Heart right ventricle (tissue), 16 donors: ENCODE results near the gene VASP. TPM values are rescaled to one million over a fixed set of nuclear protein-coding genes. Genes with fewer than 3 reads are reported as not detected.
A peak's percentile ranks its signal among the peaks of the same experiment; 100 is the strongest.

ENCODE experiments used
- ATAC-seq, 8 donors: fragments of 200-7000 bp; cut with Tn5 transposase; one replicate each; pipeline ENCODE4 v1.9.1; 2020; ENCODE audit warnings: mild to moderate bottlenecking in 8 of 8, moderate library complexity in 8 of 8, moderate number of reproducible peaks in 1 of 8
- DNase-seq, 2 donors: peaks; one replicate each; pipeline ENCODE4 v3.0.0-alpha.2; 2020
- H3K27ac ChIP-seq, 10 donors: fragments of 200-600 bp; sonication (generic) in 2 of 10; one replicate each; pipeline versions ENCODE4 v1.5.0 to v1.8.0; 2020 to 2022; ENCODE audit warnings: mild to moderate bottlenecking in 3 of 10
- H3K27me3 ChIP-seq, 7 donors: fragments of 200-600 bp; one replicate each; pipeline ENCODE4 v1.8.0; 2021 to 2022; ENCODE audit warnings: mild to moderate bottlenecking in 2 of 7
- H3K36me3 ChIP-seq, 9 donors: fragments of 200-600 bp; sonication (generic) in 1 of 9; one replicate each; pipeline versions ENCODE4 v1.5.0 to v1.8.0; 2020 to 2022; ENCODE audit warnings: mild to moderate bottlenecking in 2 of 9
- H3K4me1 ChIP-seq, 9 donors: fragments of 200-600 bp; sonication (generic) in 1 of 9; one replicate each; pipeline versions ENCODE4 v1.5.0 to v1.8.0; 2020 to 2022; ENCODE audit warnings: mild to moderate bottlenecking in 4 of 9
- H3K4me3 ChIP-seq, 10 donors: fragments of 200-600 bp; sonication (generic) in 2 of 10; one replicate each; pipeline versions ENCODE4 v1.5.0 to v1.8.0; 2020 to 2022; ENCODE audit warnings: mild to moderate bottlenecking in 7 of 10, moderate library complexity in 2 of 10
- H3K9me3 ChIP-seq, 11 donors: fragments of 200-600 bp in 10 of 11; sonication (generic) in 2 of 11; one replicate each; pipeline versions ENCODE4 v1.5.0 to v1.8.0; 2013 to 2022; ENCODE audit warnings: mild to moderate bottlenecking in 2 of 11, control low read depth in 1 of 11, moderate library complexity in 1 of 11
- CTCF ChIP-seq, 9 donors: fragments of 200-600 bp; sonication (generic) in 2 of 9; IDR thresholded peaks; one replicate each; pipeline versions ENCODE4 v1.5.0 to v1.8.0; 2021 to 2022; ENCODE audit warnings: antibody characterized with exemption in 9 of 9, mild to moderate bottlenecking in 5 of 9, moderate library complexity in 1 of 9
- WGBS, 2 donors: extraction: QIAGEN DNeasy Blood & Tissue Kit; methylation state at CpG; one replicate each; pipeline ENCODE4 v1.1.7; 2013; ENCODE audit warnings: inconsistent platforms in 1 of 2; 5-methylcytosine and 5-hydroxymethylcytosine counted together
- intact Hi-C, 10 donors: fragments of 100-400 bp; cut with DNase I; formaldehyde crosslinking; loops; one replicate each; pipeline versions ENCODE4 v1.11.1 to v1.14.2; 2022
- polyA plus RNA-seq, 2 donors: library from polyadenylated mRNA; stranded (reverse); fragments of 200-250 nt; gene quantifications; one replicate each; pipeline ENCODE4 v1.2.3, GENCODE V29; 2013
- total RNA-seq, 10 donors: library from RNA; stranded (reverse); fragmentation: NEBNext Ultra II Directional in 3 of 10; extraction: Animal tissue kit (Norgen Biotek cat#: 25700) in 3 of 10; gene quantifications; one replicate each; pipeline versions ENCODE4 v1.2.1 to v1.2.4, GENCODE V29; 2021 to 2023
- donor health status: Arrhythmogenic right ventricular cardiomyopathy.
- donor health status: ischemic (EF 13 %, LVEDD 7.1; RV severe dilation, severe dysfunction).
- donor health status: healthy with polysubstance abuse.
- donor health status: DM: no; HTN: yes; CAD: no.
- donor health status: DM: no; HTN: no; CAD: no.
- donor health status: ischemic (EF 25% LVEDD 6.9; RV normal size, moderate dysfunction).
- donor health status: ischemic (EF 25% LVEDD 5.7; RV mildly dilated, moderate dysfunction).
- donor health status: healthy.
- donor health status: DM: yes; HTN: yes; CAD: no.
- donor health status: Ischemic cardiomyopathy.
- donor health status: ischemic (EF 35%, LVEDD 5.7; RV mildly dilated, moderate dysfunction).
- donor health status: nonischemic (EF 11% LVEDD 7.7; RV severe dilation, severe dysfunction).
- donor health status: DM: yes; HTN: yes; CAD: no.
- donor health status: PGD.
- donor health status: ischemic (EF 29% LVEDD 5.4; RV normal size, mild dysfunction).
- donor health status: nonischemic (EF 23%, LVEDD 6.1; RV moderate dilation, normal function).

VASP gene
- total and polyA plus RNA-seq, 12 donors = 24.9 to 78.6 (median 43.6) TPM

GRCh38 chr19:45515807-45516401 is 8.6 kb downstream of the VASP start:
- Histone ChIP-seq H3K4me1 (peaks cover 9 to 73% (median 44%) of the 10 kb centered on the region in 9 donors), H3K9me3 (no peaks in the 10 kb centered on the region), H3K4me3 (peak overlapping the region in 1 of 10 donors; percentile 35), H3K27ac (peak overlapping the region in 9 of 10 donors; percentile 54 to 98 (median 73)), H3K27me3 (no peaks in the 10 kb centered on the region), H3K36me3 (peaks cover 0 to 65% (median 24%) of the 10 kb centered on the region in 9 donors)
- DNase-seq = no peak
- intact Hi-C loops = no loop called here
- WGBS, 2 donors = 70 to 76% methylated on average over 9 of the region's 9 CpGs
- ATAC-seq = peak in 6 of 8 donors; percentile 10 to 33 (median 22)
- no peak for TF ChIP-seq CTCF (IDR thresholded peaks at IDR 0.05)

GRCh38 chr19:45517238-45517637 is 10.0 kb downstream of the VASP start:
- TF ChIP-seq CTCF (IDR thresholded peaks at IDR 0.05) = no peak
- ATAC-seq (no peak), DNase-seq (no peak)
- peaks cover 0 to 67% (median 24%) of the 10 kb centered on the region in 9 donors for H3K36me3 ChIP-seq
- intact Hi-C loops = no loop called here
- H3K4me1 ChIP-seq = peaks cover 9 to 72% (median 37%) of the 10 kb centered on the region in 9 donors
- no peaks in the 10 kb centered on the region for H3K9me3 ChIP-seq
- WGBS, 2 donors = 46 to 50% methylated on average over 7 of the region's 7 CpGs
- H3K27ac ChIP-seq = no peak overlapping the region
- H3K4me3 ChIP-seq = no peak overlapping the region
- H3K27me3 ChIP-seq = no peaks in the 10 kb centered on the region

GRCh38 chr19:45517641-45518468 is 10.6 kb downstream of the VASP start:
- ATAC-seq = no peak
- DNase-seq = no peak
- Histone ChIP-seq H3K27ac (no peak overlapping the region), H3K36me3 (peaks cover 0 to 73% (median 24%) of the 10 kb centered on the region in 9 donors), H3K9me3 (no peaks in the 10 kb centered on the region), H3K27me3 (no peaks in the 10 kb centered on the region), H3K4me3 (no peak overlapping the region), H3K4me1 (peaks cover 9 to 72% (median 32%) of the 10 kb centered on the region in 9 donors)
- intact Hi-C loops = no loop called here
- TF ChIP-seq CTCF (IDR thresholded peaks at IDR 0.05) = no peak
- 83 to 84% methylated on average over 50 of the region's 50 CpGs for WGBS, 2 donors

GRCh38 chr19:45518469-45518826 is 11.2 kb downstream of the VASP start:
- no peak for DNase-seq
- no peak for ATAC-seq
- intact Hi-C loops = no loop called here
- no peak for TF ChIP-seq CTCF (IDR thresholded peaks at IDR 0.05)
- 89 to 91% methylated on average over 7 of the region's 7 CpGs for WGBS, 2 donors
- Histone ChIP-seq H3K27me3 (no peaks in the 10 kb centered on the region), H3K36me3 (peaks cover 0 to 79% (median 24%) of the 10 kb centered on the region in 9 donors), H3K4me3 (no peak overlapping the region), H3K4me1 (peaks cover 9 to 70% (median 28%) of the 10 kb centered on the region in 9 donors), H3K9me3 (no peaks in the 10 kb centered on the region), H3K27ac (no peak overlapping the region)
